HEK293T (cell line): ENCODE data around the gene RFC4.

Experiments
- ARNT ChIP-seq: fragments of 450-650 bp; IDR thresholded peaks from 2 replicates; pipeline ENCODE4 v1.6.1; 2017; ENCODE audit warnings: mild to moderate bottlenecking
- BHLHE40 ChIP-seq: fragments of 450-650 bp; IDR thresholded peaks from 2 replicates; pipeline ENCODE4 v1.6.1; 2016; ENCODE audit warnings: mild to moderate bottlenecking, moderate library complexity, borderline replicate concordance
- ELF4 ChIP-seq: fragments of 450-650 bp; IDR thresholded peaks from 2 replicates; pipeline ENCODE4 v1.6.1; 2017; ENCODE audit warnings: antibody characterized with exemption
- FOXK2 ChIP-seq: fragments of 450-650 bp; IDR thresholded peaks from 2 replicates; pipeline ENCODE4 v1.6.1; 2016; ENCODE audit warnings: mild to moderate bottlenecking
- FOXM1 ChIP-seq: fragments of 450-650 bp; IDR thresholded peaks from 2 replicates; pipeline ENCODE4 v1.6.1; 2017; ENCODE audit warnings: mild to moderate bottlenecking, borderline replicate concordance
- LEF1 ChIP-seq: fragments of 450-650 bp; IDR thresholded peaks from 2 replicates; pipeline ENCODE4 v1.6.1; 2017; ENCODE audit warnings: mild to moderate bottlenecking, borderline replicate concordance
- SP1 ChIP-seq: fragments of 450-650 bp; IDR thresholded peaks from 2 replicates; pipeline ENCODE4 v1.6.1; 2017
- SUZ12 ChIP-seq: fragments of 450-650 bp; IDR thresholded peaks from 2 replicates; pipeline ENCODE4 v1.6.1; 2016; ENCODE audit warnings: mild to moderate bottlenecking
- TARDBP ChIP-seq: fragments of 450-650 bp; IDR thresholded peaks from 2 replicates; pipeline ENCODE4 v1.6.1; 2016
- TF ChIP-seq, protein P1 (sequence below): fragments of 450-650 bp; IDR thresholded peaks from 2 replicates; pipeline ENCODE4 v1.6.1; 2016

DNA sequence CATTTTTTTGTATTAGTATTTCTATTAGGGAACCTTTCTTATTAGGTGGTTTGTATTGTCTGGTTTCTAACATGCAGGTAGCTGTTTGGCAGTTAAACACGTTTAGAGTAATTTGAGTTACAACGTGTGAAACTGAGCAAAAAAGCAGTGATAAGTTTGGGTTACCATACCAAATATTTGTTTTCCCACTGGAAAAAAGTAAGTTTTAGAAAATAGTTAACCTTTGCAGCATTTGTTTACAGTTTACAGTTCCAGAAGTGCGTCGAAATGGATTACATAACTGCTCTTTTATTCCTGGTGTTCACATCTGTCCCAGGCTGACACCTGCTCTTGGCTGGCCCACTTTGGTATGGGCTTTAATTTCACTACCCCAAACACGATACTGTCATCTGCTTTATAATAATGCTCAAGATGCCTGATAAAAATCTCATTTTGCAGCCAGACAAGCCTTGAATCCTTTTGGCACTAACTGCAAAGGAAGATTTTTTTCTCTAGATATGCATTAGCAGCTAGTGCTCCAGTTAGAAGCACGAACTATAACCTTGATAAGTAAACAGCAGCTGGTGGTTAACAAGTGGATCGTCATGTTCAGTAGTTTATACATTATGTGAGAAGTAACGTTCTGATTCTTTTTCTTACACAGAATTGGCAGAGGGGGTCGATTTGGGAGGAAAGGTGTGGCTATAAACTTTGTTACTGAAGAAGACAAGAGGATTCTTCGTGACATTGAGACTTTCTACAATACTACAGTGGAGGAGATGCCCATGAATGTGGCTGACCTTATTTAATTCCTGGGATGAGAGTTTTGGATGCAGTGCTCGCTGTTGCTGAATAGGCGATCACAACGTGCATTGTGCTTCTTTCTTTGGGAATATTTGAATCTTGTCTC is 17.6 kb downstream of the RFC4 start:
- TF ChIP-seq, protein P1, sequence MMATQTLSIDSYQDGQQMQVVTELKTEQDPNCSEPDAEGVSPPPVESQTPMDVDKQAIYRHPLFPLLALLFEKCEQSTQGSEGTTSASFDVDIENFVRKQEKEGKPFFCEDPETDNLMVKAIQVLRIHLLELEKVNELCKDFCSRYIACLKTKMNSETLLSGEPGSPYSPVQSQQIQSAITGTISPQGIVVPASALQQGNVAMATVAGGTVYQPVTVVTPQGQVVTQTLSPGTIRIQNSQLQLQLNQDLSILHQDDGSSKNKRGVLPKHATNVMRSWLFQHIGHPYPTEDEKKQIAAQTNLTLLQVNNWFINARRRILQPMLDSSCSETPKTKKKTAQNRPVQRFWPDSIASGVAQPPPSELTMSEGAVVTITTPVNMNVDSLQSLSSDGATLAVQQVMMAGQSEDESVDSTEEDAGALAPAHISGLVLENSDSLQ = no peak
- TF ChIP-seq TARDBP = no peak
- no peak for TF ChIP-seq ELF4
- TF ChIP-seq LEF1 = no peak
- TF ChIP-seq FOXK2 = no peak
- no peak for TF ChIP-seq ARNT
- no peak for TF ChIP-seq SUZ12
- no peak for TF ChIP-seq BHLHE40
- no peak for TF ChIP-seq SP1
- TF ChIP-seq FOXM1 = no peak
